Upper lobe of right lung (tissue), 1 donor: ENCODE measurements around the gene CDH23. TPM values are rescaled to one million over a fixed set of nuclear protein-coding genes. Genes with fewer than 3 reads are reported as not detected.

Source experiments
- ATAC-seq: fragments of 200-7000 bp; cut with Tn5 transposase; one replicate; pipeline ENCODE4 v1.9.1; 2020; ENCODE audit warnings: mild to moderate bottlenecking, moderate library complexity
- DNase-seq: peaks from one replicate; pipeline ENCODE4 v3.0.0-alpha.2; 2020
- H3K27ac ChIP-seq: fragments of 200-600 bp; one replicate; pipeline ENCODE4 v1.8.0; 2022
- H3K27me3 ChIP-seq: fragments of 200-600 bp; one replicate; pipeline ENCODE4 v1.8.0; 2022; ENCODE audit warnings: mild to moderate bottlenecking
- H3K36me3 ChIP-seq: fragments of 200-600 bp; one replicate; pipeline ENCODE4 v1.8.0; 2022
- H3K4me1 ChIP-seq: fragments of 200-600 bp; one replicate; pipeline ENCODE4 v1.8.0; 2022
- H3K4me3 ChIP-seq: fragments of 200-600 bp; one replicate; pipeline ENCODE4 v1.8.0; 2022; ENCODE audit warnings: mild to moderate bottlenecking
- H3K9me3 ChIP-seq: fragments of 200-600 bp; one replicate; pipeline ENCODE4 v1.8.0; 2022
- intact Hi-C: fragments of 100-400 bp; cut with DNase I; formaldehyde crosslinking; loops from one replicate; pipeline ENCODE4 v1.11.0; 2022
- total RNA-seq: library from RNA; stranded (reverse); fragmentation: NEBNext Ultra II Directional; extraction: Animal tissue kit (Norgen Biotek cat#: 25700); gene quantifications from one replicate; pipeline ENCODE4 v1.2.1, GENCODE V29; 2021
- TF ChIP-seq, protein P1 (sequence below): fragments of 200-600 bp; IDR thresholded peaks from one replicate; pipeline ENCODE4 v1.8.0; 2022; ENCODE audit warnings: antibody characterized with exemption
- donor health status: DM: no; HTN: yes; CAD: no; lungs with severe emphysema.

The CDH23 gene
- total RNA-seq, 1 donor from 2014 or later = 10.9 TPM

DNA sequence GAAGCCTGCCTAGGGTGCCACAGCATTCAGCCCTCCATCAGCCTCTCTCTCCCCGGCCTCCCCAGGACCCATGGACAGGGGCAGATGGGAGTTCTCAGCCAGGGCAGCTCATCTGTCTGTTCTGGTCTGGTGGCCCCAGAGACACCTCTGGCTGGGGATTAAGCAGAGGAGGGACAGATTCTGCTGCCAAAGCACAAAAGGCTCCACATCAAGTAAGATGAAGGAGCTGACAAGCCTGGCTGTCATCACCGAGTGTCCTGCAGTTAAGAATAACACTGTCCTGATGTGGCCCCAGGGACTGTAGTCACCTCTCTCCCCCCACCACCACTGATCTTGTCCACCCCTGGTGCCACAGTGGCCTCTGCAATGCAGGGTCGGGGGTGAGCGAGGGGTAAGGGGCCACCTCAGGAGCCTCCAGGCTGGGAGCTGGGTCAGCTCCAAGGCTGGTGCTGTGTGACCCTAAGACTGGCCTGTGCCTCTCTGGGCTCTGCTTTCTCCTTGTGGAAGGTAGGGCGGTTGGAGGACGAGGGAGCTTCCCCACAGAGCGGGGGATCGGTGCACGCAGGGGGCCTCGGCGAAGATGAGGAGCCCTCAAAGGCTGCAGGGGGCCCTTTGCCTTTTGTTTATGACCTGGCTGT is 304.1 kb downstream of the CDH23 start:
- intact Hi-C loops = loop anchor here (10.0 kb wide), 2 partner anchors 306 to 386 kb away; partner anchors contain the start of genes CDH23 and SLC29A3

DNA sequence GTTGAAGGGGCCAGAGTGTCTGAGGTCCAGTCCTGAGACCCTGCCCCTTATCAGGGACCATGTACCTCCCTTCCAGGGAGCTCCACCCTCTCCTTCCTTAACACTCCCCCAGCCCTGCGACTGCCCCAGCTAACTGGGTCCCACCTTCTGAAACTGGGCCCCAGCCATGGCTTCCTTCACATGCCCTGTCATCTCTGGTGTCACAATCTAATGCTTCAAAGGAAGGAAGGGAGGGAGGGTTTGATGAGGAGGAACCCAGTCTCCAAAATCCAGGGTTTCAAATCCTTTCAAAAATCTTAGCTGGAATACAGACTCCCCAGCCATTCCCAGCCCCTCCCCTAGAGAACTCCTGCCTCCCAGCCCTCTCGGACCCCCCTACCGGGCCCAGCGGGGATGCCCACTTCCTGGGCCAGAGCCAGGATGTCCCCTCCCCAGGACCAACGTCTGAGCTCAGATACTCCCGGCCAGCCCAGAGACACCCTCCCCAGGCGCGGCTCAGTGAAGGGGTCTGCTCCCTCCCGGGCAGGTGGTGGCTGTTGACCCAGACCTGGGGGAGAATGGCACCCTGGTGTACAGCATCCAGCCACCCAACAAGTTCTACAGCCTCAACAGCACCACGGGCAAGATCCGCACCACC is 304.9 kb downstream of the CDH23 start:
- no peak for ATAC-seq
- Histone ChIP-seq H3K9me3 (no peaks in the 10 kb centered on the region), H3K36me3 (no peaks in the 10 kb centered on the region), H3K4me1 (peaks cover under 1% of the 10 kb centered on the region), H3K27ac (no peak overlapping the region), H3K27me3 (no peaks in the 10 kb centered on the region), H3K4me3 (no peak overlapping the region)
- no peak for DNase-seq
- TF ChIP-seq, protein P1, sequence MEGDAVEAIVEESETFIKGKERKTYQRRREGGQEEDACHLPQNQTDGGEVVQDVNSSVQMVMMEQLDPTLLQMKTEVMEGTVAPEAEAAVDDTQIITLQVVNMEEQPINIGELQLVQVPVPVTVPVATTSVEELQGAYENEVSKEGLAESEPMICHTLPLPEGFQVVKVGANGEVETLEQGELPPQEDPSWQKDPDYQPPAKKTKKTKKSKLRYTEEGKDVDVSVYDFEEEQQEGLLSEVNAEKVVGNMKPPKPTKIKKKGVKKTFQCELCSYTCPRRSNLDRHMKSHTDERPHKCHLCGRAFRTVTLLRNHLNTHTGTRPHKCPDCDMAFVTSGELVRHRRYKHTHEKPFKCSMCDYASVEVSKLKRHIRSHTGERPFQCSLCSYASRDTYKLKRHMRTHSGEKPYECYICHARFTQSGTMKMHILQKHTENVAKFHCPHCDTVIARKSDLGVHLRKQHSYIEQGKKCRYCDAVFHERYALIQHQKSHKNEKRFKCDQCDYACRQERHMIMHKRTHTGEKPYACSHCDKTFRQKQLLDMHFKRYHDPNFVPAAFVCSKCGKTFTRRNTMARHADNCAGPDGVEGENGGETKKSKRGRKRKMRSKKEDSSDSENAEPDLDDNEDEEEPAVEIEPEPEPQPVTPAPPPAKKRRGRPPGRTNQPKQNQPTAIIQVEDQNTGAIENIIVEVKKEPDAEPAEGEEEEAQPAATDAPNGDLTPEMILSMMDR = no peak
- intact Hi-C loops = loop anchor here (10.0 kb wide), 2 partner anchors 307 to 387 kb away; partner anchors contain the start of genes CDH23 and SLC29A3

More for the DNA sequence above, 304.1 kb downstream of the CDH23 start:
- Histone ChIP-seq H3K27ac (no peak overlapping the region), H3K4me1 (peaks cover 4% of the 10 kb centered on the region), H3K27me3 (no peaks in the 10 kb centered on the region), H3K4me3 (no peak overlapping the region), H3K9me3 (no peaks in the 10 kb centered on the region), H3K36me3 (no peaks in the 10 kb centered on the region)
- DNase-seq (no peak), ATAC-seq (no peak)
- TF ChIP-seq, protein P1 = no peak

DNA sequence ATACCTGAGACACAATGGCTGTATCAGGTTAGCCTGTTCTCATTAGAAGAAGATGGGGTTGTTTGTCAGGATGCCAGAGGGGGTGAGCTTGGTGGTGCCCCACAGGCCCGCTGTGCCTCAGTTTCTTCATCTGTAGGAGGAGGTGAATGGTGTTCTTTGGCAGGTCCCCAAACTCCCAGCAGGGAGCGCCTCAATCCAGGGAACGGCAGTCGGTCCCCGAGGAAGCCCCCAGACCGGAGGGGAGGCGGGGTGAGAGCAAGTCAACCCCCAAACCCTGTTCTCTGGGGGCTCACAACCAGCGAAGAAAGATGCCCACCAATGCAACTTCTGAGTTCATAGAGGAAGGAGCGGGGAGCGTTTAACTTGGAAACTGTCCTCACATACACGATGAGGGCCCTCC is 306.9 kb downstream of the CDH23 start:
- no peak for DNase-seq
- Histone ChIP-seq H3K36me3 (no peaks in the 10 kb centered on the region), H3K9me3 (no peaks in the 10 kb centered on the region), H3K27ac (no peak overlapping the region), H3K4me1 (peaks cover 9% of the 10 kb centered on the region), H3K4me3 (no peak overlapping the region), H3K27me3 (no peaks in the 10 kb centered on the region)
- TF ChIP-seq, protein P1 = no peak
- no peak for ATAC-seq
- intact Hi-C loops = loop anchor here (10.0 kb wide), 2 partner anchors 309 to 389 kb away; partner anchors contain the start of genes CDH23 and SLC29A3

DNA sequence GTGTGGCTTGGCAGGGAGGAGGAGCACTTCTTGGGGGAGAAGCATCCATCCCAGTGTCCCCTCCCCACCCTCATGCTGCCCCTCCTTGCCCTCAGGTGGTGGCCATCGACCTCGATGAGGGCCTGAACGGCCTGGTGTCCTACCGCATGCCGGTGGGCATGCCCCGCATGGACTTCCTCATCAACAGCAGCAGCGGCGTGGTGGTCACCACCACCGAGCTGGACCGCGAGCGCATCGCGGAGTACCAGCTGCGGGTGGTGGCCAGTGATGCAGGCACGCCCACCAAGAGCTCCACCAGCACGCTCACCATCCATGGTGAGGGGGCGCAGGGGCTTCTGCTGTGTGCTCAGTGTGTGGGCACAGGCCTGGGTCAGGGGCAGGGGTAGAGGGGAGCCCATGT is 308.1 kb downstream of the CDH23 start:
- DNase-seq (no peak), ATAC-seq (no peak)
- Histone ChIP-seq H3K9me3 (no peaks in the 10 kb centered on the region), H3K27ac (no peak overlapping the region), H3K27me3 (no peaks in the 10 kb centered on the region), H3K4me3 (no peak overlapping the region), H3K36me3 (no peaks in the 10 kb centered on the region), H3K4me1 (peaks cover 9% of the 10 kb centered on the region)
- intact Hi-C loops = loop anchor here (10.0 kb wide), 2 partner anchors 310 to 390 kb away; partner anchors contain the start of genes CDH23 and SLC29A3
- TF ChIP-seq, protein P1 = no peak

DNA sequence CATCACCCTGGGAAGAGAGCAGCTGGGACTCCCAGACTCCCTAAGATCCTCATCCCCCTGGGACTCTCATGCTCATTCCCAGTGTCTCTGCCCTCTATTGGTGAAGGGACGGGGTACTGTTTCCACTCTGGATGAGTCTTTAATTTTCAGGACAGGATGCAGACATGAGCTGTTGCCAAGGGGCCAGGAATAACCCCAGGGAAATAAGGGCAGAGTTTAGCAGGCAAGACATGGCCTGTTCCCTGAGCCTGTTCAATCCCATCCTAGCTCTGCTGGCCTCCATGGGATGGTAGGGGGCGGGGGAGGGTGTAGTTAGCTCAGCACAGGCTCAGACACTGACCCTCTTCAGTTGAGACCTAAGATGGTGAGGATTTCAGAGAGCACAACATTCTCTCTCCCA is 308.9 kb downstream of the CDH23 start:
- DNase-seq = no peak
- intact Hi-C loops = loop anchor here (10.0 kb wide), 2 partner anchors 311 to 391 kb away; partner anchors contain the start of genes CDH23 and SLC29A3
- no peaks in the 10 kb centered on the region for H3K27me3 ChIP-seq
- peaks cover 9% of the 10 kb centered on the region for H3K4me1 ChIP-seq
- H3K4me3 ChIP-seq = no peak overlapping the region
- TF ChIP-seq, protein P1 = no peak
- no peak overlapping the region for H3K27ac ChIP-seq
- H3K9me3 ChIP-seq = no peaks in the 10 kb centered on the region
- no peaks in the 10 kb centered on the region for H3K36me3 ChIP-seq
- no peak for ATAC-seq
